ENCODE data around the gene FILIP1L. TPM values are rescaled to one million over a fixed set of nuclear protein-coding genes. Genes with fewer than 3 reads are reported as not detected.

Gene FILIP1L
- total and polyA plus RNA-seq, 2 of the 4 experiments (the other 2 are of a cell fraction), result 11.5 to 19.9 TPM

DNA sequence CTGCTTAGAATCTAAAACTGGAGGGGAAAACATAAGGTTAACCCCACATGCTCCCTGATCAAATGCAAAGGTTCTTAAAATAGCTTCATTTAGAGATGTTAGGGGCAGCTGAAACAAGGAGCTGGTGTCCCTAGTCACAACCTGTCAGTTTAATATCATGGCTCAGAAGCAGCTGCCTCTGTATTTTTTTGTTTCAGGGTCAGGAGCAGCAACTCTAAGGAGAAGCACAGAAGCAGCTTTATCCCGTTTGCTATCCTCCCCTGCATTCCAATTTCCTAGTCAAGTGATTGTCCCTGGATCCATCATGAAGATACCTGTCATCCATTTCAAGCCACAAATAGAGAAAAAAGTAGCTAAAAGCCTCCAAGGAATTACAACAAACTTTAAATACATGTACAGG lies 4.1 kb downstream of the FILIP1L start:
- Histone ChIP-seq H3K27me3 (ENCODE audit: control insufficient read depth, insufficient read depth, low read length) (no peaks in the 10 kb centered on the region), H2BK5ac (ENCODE audit: low read depth, low read length, poor library complexity, severe bottlenecking) (no peak overlapping the region), H3K4me2 (ENCODE audit: low read depth, low read length) (no peak overlapping the region), H3K27ac (ENCODE audit: insufficient read depth, low read length) (no peak overlapping the region), H4K20me1 (ENCODE audit: insufficient read depth, low read length) (no peaks in the 10 kb centered on the region), H2AFZ (replicated peaks; ENCODE audit: low read length, poor library complexity) (no peak overlapping the region), H3K9ac (ENCODE audit: low read depth, low read length) (no peak overlapping the region), H3K9me1 (ENCODE audit: insufficient read depth, low read length) (peaks cover 13% of the 10 kb centered on the region; the same call in 1 of the 2 replicates), H2BK120ac (ENCODE audit: low read depth, low read length) (no peak overlapping the region), H3K23ac (ENCODE audit: low read depth, low read length) (no peak overlapping the region), H3K36me3 (ENCODE audit: control insufficient read depth, insufficient read depth, low read length) (no peaks in the 10 kb centered on the region), H3K56ac (ENCODE audit: extremely low read depth, insufficient read depth, low read length) (no peak overlapping the region), H2BK15ac (ENCODE audit: low read depth, low read length) (no peak overlapping the region), H4K5ac (ENCODE audit: low read depth, low read length) (no peak overlapping the region), H3K4ac (ENCODE audit: low read depth, low read length) (no peak overlapping the region), H3K18ac (ENCODE audit: low read depth, low read length) (no peak overlapping the region), H3K4me1 (ENCODE audit: control insufficient read depth, insufficient read depth, low read length) (peaks cover 16% of the 10 kb centered on the region), H3K14ac (replicated peaks; ENCODE audit: low read depth, low read length) (no peak overlapping the region), H2AK5ac (ENCODE audit: low read depth, low read length) (no peak overlapping the region), H3K9me3 (ENCODE audit: control insufficient read depth, insufficient read depth, low read length) (no peaks in the 10 kb centered on the region), H3K4me3 (ENCODE audit: insufficient read depth, low read depth, low read length) (no peak overlapping the region), H2BK20ac (ENCODE audit: low read depth, low read length) (no peak overlapping the region), H4K91ac (ENCODE audit: insufficient read depth, low read depth, low read length) (no peak overlapping the region), H3K79me1 (ENCODE audit: low read depth in 1 of 2, low read length in 2 of 2) (peaks cover 0 to 3% of the 10 kb centered on the region in 2 experiments; a peak in 1 of 4 replicates), H2AK9ac (replicated peaks; ENCODE audit: low read depth, low read length, poor library complexity) (no peak overlapping the region), H4K8ac (ENCODE audit: low read depth in 2 of 2, low read length in 2 of 2) (no peak overlapping the region)
- TF ChIP-seq RAD21 (IDR thresholded peaks at IDR 0.05; ENCODE audit: low read length) (no peak), MAFK (IDR thresholded peaks at IDR 0.05; ENCODE audit: low read depth, low read length) (no peak), POLR2A (IDR thresholded peaks at IDR 0.05; ENCODE audit: low read depth, low read length) (no peak), BHLHE40 (IDR thresholded peaks at IDR 0.05; ENCODE audit: low read depth, low read length) (no peak), CEBPB (IDR thresholded peaks at IDR 0.05; ENCODE audit: low read depth, low read length) (no peak), NFE2L2 (IDR thresholded peaks at IDR 0.05; ENCODE audit: low read depth, low read length) (no peak), SMC3 (IDR thresholded peaks at IDR 0.05; ENCODE audit: low read depth, low read length) (no peak), RFX5 (IDR thresholded peaks at IDR 0.05; ENCODE audit: low read depth, low read length) (no peak), FOS (IDR thresholded peaks at IDR 0.05; ENCODE audit: low read depth, low read length) (no peak), MXI1 (IDR thresholded peaks at IDR 0.05; ENCODE audit: borderline replicate concordance, low read depth, low read length) (no peak), CHD1 (IDR thresholded peaks at IDR 0.05; ENCODE audit: low read depth, low read length) (no peak), MAZ (IDR thresholded peaks at IDR 0.05; ENCODE audit: borderline replicate concordance, low read depth, low read length) (no peak), RCOR1 (IDR thresholded peaks at IDR 0.05; ENCODE audit: insufficient replicate concordance, low read length) (no peak)
- TF ChIP-seq, protein P1, sequence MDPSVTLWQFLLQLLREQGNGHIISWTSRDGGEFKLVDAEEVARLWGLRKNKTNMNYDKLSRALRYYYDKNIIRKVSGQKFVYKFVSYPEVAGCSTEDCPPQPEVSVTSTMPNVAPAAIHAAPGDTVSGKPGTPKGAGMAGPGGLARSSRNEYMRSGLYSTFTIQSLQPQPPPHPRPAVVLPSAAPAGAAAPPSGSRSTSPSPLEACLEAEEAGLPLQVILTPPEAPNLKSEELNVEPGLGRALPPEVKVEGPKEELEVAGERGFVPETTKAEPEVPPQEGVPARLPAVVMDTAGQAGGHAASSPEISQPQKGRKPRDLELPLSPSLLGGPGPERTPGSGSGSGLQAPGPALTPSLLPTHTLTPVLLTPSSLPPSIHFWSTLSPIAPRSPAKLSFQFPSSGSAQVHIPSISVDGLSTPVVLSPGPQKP (IDR thresholded peaks at IDR 0.05; ENCODE audit: borderline replicate concordance, low read depth, low read length), result no peak
- TF ChIP-seq, protein P2, sequence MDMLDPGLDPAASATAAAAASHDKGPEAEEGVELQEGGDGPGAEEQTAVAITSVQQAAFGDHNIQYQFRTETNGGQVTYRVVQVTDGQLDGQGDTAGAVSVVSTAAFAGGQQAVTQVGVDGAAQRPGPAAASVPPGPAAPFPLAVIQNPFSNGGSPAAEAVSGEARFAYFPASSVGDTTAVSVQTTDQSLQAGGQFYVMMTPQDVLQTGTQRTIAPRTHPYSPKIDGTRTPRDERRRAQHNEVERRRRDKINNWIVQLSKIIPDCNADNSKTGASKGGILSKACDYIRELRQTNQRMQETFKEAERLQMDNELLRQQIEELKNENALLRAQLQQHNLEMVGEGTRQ (IDR thresholded peaks at IDR 0.05; ENCODE audit: low read depth, low read length), result no peak
- TF ChIP-seq, protein P3, sequence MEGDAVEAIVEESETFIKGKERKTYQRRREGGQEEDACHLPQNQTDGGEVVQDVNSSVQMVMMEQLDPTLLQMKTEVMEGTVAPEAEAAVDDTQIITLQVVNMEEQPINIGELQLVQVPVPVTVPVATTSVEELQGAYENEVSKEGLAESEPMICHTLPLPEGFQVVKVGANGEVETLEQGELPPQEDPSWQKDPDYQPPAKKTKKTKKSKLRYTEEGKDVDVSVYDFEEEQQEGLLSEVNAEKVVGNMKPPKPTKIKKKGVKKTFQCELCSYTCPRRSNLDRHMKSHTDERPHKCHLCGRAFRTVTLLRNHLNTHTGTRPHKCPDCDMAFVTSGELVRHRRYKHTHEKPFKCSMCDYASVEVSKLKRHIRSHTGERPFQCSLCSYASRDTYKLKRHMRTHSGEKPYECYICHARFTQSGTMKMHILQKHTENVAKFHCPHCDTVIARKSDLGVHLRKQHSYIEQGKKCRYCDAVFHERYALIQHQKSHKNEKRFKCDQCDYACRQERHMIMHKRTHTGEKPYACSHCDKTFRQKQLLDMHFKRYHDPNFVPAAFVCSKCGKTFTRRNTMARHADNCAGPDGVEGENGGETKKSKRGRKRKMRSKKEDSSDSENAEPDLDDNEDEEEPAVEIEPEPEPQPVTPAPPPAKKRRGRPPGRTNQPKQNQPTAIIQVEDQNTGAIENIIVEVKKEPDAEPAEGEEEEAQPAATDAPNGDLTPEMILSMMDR (conservative IDR thresholded peaks at IDR 0.05; ENCODE audit: low read depth, low read length), result no peak
- in situ Hi-C loops (cut with MboI; ENCODE audit: low sequenced_read_pairs) (no loop called here), dilution Hi-C loops (cut with HindIII; ENCODE audit: low sequenced_read_pairs, unreplicated experiment) (no loop called here), intact Hi-C loops (cut with micrococcal nuclease) (no loop called here)
- WGBS, 2 experiments (ENCODE audit: extremely low coverage in 2 of 2, insufficient read length in 1 of 2), result no CpG with 5 or more reads among the region's 1 CpG
- ChIA-PET CTCF (no interaction called here), POLR2A (ENCODE audit: unreplicated experiment) (no interaction called here)
- DNase-seq (no peak), ATAC-seq (ENCODE audit: low read depth) (no peak)
- BruUV-seq (replicated peaks), result no TSS peak

All from IMR-90 (cell line).